Measurements from ENCODE around the gene MNAT1.

DNA sequence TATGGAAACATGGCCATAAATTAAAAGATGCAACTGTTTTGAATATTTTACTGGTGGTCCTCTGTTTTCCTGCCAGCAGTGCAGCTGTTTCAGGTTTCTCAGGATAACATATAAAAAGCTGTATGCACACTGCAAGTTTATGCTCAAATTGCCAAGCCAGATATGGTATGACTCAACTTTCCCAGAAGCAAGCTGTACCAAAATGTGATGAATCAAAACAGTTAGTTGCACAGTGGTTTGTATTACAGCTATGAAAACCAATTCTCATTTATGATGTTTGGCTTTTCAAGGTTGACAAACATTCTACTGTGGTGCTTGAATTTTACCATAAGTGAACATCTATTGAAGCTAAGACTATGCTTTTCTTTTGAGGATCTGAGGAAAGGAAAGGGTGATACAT is 230.8 kb downstream of the MNAT1 start:
- TF ChIP-seq, protein P1, sequence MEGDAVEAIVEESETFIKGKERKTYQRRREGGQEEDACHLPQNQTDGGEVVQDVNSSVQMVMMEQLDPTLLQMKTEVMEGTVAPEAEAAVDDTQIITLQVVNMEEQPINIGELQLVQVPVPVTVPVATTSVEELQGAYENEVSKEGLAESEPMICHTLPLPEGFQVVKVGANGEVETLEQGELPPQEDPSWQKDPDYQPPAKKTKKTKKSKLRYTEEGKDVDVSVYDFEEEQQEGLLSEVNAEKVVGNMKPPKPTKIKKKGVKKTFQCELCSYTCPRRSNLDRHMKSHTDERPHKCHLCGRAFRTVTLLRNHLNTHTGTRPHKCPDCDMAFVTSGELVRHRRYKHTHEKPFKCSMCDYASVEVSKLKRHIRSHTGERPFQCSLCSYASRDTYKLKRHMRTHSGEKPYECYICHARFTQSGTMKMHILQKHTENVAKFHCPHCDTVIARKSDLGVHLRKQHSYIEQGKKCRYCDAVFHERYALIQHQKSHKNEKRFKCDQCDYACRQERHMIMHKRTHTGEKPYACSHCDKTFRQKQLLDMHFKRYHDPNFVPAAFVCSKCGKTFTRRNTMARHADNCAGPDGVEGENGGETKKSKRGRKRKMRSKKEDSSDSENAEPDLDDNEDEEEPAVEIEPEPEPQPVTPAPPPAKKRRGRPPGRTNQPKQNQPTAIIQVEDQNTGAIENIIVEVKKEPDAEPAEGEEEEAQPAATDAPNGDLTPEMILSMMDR (IDR thresholded peaks at IDR 0.05): no peak
- TF ChIP-seq EZH2 (IDR thresholded peaks at IDR 0.05): no peak

All from neural progenitor cell (in vitro differentiated cells).